NT2/D1 (cell line): Measurements from ENCODE around the gene KAZN.

Experiments used
- YY1 ChIP-seq: IDR thresholded peaks from 2 replicates; pipeline ENCODE4 v1.6.1; 2011; ENCODE audit not compliant: insufficient read length, insufficient read depth
- ZNF274 ChIP-seq: IDR thresholded peaks from 2 replicates; pipeline ENCODE4 v1.6.1; 2011; ENCODE audit warnings: mild to moderate bottlenecking, low read depth, low read length

DNA sequence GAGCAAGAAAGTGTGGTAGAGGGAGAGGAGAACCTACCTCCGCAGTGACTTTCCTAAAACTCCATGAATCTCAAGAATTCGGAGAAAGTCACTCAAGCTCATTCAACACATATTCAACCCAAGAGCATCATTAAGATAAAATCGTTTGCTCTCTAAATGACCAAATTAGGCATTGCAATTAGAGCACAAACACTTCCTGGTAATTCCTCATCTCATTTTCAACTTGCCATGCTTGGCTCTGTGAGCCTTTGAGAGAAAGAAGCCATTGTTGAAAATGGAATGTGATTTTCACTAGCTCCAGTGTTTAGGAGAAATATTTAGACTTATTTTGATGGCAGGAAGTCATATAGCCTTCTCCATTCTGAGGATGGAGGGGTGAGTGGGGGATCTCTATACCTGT is 52.5 kb downstream of the KAZN start:
- TF ChIP-seq ZNF274 (no peak), YY1 (no peak)
